PFSK-1 (cell line): ENCODE measurements around the gene RABGAP1L.

Source experiments
- POLR2AphosphoS5 ChIP-seq: IDR thresholded peaks from 2 replicates; pipeline ENCODE4 v1.6.1; 2012; ENCODE audit warnings: low read depth, mild to moderate bottlenecking, control low read depth, low read length, moderate library complexity
- TAF1 ChIP-seq: IDR thresholded peaks from 2 replicates; pipeline ENCODE4 v1.6.1; 2012; ENCODE audit warnings: low read length, control low read depth, borderline replicate concordance; ENCODE audit not compliant: insufficient read depth
- TF ChIP-seq, protein P1 (sequence below), 2 experiments: IDR thresholded peaks; 2 replicates each; pipeline versions ENCODE4 v1.6.1 to v1.8.0; 2011 to 2012; ENCODE audit warnings: low read depth in 2 of 2, low read length in 2 of 2, control low read depth in 1 of 2, inconsistent platforms in 1 of 2, mild to moderate bottlenecking in 1 of 2, moderate library complexity in 1 of 2; ENCODE audit not compliant: insufficient read depth in 1 of 2

DNA sequence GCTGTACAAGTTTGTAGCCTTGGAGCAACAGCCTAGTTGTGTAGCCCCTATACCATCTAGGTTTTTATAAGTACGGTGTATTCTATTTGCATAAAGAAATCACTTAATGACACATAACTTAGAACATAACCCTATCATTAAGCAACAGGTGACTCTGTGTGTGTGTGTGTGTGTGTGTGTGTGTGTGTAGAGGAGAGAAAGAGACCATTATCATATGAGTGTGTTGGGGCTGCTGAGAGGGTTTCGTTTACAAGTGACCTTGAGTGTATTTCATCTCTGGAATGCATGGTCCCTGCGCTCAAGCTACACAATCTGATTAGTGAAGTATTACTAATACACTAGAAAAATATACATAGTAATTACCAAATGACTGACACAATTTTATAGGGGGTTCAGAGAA is 115.1 kb downstream of the RABGAP1L start:
- TF ChIP-seq POLR2AphosphoS5 (no peak), TAF1 (no peak)
- TF ChIP-seq, protein P1, sequence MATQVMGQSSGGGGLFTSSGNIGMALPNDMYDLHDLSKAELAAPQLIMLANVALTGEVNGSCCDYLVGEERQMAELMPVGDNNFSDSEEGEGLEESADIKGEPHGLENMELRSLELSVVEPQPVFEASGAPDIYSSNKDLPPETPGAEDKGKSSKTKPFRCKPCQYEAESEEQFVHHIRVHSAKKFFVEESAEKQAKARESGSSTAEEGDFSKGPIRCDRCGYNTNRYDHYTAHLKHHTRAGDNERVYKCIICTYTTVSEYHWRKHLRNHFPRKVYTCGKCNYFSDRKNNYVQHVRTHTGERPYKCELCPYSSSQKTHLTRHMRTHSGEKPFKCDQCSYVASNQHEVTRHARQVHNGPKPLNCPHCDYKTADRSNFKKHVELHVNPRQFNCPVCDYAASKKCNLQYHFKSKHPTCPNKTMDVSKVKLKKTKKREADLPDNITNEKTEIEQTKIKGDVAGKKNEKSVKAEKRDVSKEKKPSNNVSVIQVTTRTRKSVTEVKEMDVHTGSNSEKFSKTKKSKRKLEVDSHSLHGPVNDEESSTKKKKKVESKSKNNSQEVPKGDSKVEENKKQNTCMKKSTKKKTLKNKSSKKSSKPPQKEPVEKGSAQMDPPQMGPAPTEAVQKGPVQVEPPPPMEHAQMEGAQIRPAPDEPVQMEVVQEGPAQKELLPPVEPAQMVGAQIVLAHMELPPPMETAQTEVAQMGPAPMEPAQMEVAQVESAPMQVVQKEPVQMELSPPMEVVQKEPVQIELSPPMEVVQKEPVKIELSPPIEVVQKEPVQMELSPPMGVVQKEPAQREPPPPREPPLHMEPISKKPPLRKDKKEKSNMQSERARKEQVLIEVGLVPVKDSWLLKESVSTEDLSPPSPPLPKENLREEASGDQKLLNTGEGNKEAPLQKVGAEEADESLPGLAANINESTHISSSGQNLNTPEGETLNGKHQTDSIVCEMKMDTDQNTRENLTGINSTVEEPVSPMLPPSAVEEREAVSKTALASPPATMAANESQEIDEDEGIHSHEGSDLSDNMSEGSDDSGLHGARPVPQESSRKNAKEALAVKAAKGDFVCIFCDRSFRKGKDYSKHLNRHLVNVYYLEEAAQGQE (IDR thresholded peaks at IDR 0.05; ENCODE audit: insufficient read depth in 1 of 2, low read depth in 2 of 2, low read length in 2 of 2): no peak
